Right ventricle myocardium superior (tissue), 1 donor: ENCODE data around the gene ZNF831. TPM values are rescaled to one million over a fixed set of nuclear protein-coding genes. Genes with fewer than 3 reads are reported as not detected.

Experiments
- ATAC-seq: fragments of 200-7000 bp; cut with Tn5 transposase; one replicate; pipeline ENCODE4 v1.9.1; 2020; ENCODE audit warnings: mild to moderate bottlenecking; ENCODE audit not compliant: poor library complexity
- DNase-seq: peaks from one replicate; pipeline ENCODE4 v3.0.0-alpha.2; 2020
- intact Hi-C: fragments of 100-400 bp; cut with DNase I; formaldehyde crosslinking; loops from one replicate; pipeline ENCODE4 v1.11.2; 2022
- total RNA-seq: library from RNA; stranded (reverse); fragmentation: NEBNext Ultra II Directional; extraction: Animal tissue kit (Norgen Biotek cat#: 25700); gene quantifications from one replicate; pipeline ENCODE4 v1.2.1, GENCODE V29; 2021
- donor health status: DM: no; HTN: yes; CAD: no; lungs with severe emphysema.

The ZNF831 gene
- total RNA-seq, 1 donor from 2014 or later: 0.08 TPM

DNA sequence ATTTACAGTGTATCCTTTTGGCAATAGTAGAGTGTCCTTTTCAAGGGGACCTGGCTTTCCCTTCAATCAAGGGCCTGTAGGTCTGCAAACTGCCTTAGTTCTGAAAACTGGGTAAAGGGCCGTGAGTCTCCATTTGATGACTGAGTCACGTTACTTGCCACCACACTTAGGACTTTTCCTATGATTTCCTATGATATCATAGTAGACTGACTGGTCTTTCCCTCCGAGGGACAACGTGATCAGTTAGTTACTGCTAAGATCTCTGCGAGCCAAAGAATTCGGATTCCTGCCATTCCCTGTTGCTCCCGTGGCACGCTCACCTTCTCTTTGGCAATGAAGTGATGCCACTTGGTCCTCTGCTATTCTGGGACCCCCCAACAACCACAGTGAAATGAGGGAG, 8.4 kb downstream of the ZNF831 start:
- DNase-seq (no peak), ATAC-seq (no peak)
- intact Hi-C loops: no loop called here

DNA sequence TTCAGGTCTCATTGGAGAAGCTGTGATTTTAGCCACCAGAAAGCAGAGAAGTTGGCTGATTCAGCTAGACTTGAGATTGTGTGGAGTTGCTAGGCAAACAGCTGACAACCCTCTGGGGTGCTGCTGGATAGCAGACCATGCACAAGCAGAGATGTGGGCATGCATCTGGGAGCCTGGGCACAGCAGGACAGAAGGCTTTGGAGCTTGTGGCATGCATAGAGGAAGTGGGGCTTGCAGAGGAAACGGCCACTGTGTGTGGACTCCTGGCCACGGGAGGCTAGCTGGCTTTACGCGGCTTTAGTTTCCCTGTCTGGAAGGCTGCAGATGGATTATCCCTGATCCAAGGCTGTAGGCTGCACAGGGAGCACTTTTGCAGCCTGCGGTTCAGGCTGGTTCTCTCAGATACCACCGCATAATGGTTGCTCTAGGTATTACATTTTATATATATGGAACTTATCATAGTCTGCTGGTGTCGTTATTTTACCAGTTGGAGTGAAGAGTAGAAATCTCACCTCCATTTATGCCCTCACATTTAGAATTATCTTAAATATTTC, 10.4 kb downstream of the ZNF831 start:
- ATAC-seq (no peak), DNase-seq (no peak)
- intact Hi-C loops: no loop called here

DNA sequence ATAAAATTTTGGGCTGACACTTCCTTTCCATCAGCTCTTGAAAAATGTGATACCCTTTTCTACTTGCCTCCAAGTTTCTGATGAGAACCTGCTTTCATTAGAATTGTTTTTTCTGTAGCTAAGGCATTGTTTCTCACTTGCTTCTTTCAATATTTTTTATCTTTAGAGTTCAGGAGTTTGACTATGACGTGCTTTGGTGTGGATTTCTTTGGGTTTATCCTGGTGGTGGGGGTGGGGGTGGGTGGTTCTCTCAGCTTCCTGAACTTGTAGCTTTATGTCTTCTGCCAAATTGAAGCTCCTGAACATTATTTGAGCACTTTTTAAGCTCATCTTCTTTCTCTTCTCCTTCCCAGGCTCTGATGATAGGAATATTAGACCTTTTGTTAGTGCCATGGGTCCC, 11.4 kb downstream of the ZNF831 start:
- intact Hi-C loops: no loop called here
- DNase-seq (no peak), ATAC-seq (no peak)

DNA sequence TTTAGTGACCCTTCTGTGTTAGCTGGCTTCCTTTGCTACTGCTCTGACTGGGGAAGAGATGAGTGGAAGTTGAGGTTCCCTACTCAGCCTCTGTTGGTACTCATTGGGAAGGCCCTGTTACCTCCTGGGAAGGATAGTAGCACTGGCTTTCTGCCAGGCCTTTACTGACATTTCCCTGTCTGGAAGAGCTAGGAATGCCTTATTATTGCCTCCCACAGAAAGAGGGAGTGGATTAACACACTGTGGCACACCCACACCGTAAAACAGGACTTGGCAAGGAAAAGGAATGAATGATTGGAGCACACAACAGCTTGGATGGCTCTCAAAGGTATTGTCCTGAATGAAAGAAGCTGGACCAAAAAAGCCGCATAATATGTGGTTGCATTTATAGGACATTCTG, 12.2 kb downstream of the ZNF831 start:
- intact Hi-C loops: no loop called here
- no peak for ATAC-seq
- DNase-seq: no peak

DNA sequence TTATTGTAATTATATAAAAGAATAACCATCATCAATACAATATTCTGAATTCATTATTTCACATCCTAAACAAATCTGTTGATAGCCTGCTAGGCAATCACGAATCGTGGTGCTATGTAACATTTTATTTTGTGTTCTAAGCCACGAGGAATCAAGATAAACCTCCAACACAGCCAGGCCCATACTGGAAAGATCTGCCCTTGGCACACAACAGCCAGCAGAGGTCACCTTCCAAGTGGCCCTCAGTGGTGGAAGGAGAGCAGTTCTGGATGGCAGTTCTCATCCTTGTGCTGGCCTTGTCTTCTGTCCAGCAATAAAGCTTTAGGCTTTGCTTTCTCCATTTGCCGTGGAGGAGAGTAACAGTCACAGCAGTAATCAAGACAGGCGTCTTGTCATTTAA, 13.2 kb downstream of the ZNF831 start:
- intact Hi-C loops: no loop called here

DNA sequence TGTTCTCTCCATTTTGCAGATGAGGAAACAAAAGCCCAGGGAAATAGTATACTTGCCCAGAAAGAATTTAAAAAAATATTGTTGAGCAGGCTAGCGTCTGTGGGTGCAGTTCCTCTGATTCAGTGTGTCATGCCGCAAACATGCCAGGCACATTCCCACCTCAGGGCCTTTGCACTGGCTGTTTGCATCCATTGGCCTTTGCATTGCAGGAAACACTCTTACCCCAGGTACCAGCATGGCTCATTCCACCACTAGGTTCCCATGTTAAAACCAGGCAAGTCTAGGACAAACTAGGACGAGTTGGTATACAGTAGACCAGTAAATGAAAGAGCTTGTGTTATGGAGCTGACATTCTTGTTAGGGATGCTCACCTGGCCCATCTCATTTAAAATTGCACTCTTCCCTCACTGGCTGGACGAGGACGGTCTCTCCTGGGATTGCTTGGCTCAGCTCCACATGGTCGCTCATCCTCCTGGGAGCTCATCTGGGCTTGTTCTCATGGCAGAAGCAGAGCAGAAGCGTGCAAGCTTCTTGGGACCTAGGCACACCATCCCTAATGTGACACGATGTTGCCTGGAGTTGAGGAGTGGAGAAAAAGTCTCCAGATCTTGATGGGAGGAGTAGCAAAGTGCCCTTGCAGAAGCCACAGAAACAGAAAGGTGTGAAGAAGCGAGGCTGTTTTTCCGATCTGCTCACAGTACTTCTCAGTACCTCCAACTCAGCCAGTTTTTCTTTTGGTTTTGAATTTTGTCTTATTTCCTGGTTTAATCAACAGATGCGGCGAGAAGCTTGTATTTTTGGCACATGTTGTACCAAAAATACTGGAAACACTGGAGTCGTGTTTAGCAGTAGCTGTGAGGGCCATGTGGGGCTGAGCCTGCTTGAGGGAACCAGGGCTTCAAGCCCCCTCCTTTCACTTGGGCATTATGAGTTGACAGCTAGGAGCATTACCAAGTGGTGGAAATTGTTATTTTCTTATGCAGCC, 13.9 kb downstream of the ZNF831 start:
- no peak for ATAC-seq
- DNase-seq: no peak
- intact Hi-C loops: no loop called here

More for the DNA sequence above, 13.2 kb downstream of the ZNF831 start:
- ATAC-seq (no peak), DNase-seq (no peak)

DNA sequence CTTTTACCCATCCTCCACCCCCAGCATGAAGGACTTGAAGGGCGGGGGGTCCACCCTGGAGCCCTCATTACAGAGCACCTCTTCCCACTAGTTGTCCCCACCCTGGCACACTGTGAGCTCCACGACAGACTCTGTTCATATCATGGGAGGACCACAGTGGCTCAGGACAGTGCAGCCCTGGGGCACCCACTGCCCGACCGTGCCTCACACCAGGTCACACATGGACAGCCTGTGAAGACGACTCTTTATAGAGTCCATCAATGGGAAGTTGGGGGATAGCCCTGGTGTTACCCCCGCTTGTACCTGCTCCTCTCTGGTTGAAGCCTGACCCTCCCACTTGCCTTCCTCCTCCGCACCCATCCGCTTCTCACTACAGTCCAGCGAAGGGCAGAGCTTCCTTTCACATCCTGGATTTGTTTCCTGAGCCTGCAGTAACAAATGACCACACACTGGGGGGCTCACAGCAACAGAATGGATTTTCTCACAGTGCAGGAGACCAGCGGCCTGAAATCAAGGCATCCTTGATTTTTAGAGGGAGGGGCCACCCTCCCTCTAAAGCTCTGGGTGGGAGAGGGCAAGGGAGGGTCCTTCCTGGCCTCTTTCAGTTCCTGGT, 15.5 kb downstream of the ZNF831 start:
- ATAC-seq (no peak), DNase-seq (no peak)
- intact Hi-C loops: no loop called here

DNA sequence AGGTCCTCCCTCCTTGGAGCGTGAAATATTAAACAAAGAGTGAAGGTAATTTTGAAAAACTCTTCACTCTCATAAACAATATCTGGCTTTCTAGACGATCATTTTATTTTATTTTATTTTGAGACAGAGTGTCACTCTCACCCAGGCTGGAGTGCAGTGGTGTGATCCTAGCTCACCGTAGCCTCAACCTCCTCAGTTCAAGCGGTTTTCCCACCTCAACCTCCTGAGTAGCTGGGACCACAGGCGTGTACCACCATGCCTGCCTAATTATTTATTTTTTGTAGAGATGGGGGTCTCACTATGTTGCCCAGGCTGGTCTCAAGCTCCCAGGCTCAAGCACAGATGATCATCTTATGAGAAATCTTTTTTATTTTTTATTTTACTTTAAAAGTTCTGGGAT, 16.4 kb downstream of the ZNF831 start:
- ATAC-seq: no peak

DNA sequence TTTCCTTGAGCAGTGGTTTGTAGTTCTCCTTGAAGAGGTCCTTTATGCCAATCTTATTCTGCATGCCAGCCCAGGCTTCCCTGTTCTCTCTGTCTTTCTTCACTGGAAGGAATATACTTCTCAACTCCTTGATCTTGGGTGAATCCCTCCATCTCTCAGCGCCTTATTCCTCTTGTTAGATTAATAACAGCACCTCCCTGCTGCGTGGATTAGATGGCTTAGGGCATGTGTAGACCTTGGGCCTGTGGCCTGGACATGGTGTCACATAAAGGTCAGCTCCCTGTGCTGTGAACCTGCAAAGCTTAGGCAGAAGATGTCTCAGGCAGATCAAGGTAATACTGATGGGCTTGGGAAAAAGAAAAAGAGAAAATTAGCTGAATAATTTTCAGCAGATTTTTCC, 18.3 kb downstream of the ZNF831 start:
- DNase-seq (no peak), ATAC-seq (no peak)
- intact Hi-C loops: no loop called here

More for the DNA sequence above, 16.4 kb downstream of the ZNF831 start:
- no peak for DNase-seq
- intact Hi-C loops: no loop called here

DNA sequence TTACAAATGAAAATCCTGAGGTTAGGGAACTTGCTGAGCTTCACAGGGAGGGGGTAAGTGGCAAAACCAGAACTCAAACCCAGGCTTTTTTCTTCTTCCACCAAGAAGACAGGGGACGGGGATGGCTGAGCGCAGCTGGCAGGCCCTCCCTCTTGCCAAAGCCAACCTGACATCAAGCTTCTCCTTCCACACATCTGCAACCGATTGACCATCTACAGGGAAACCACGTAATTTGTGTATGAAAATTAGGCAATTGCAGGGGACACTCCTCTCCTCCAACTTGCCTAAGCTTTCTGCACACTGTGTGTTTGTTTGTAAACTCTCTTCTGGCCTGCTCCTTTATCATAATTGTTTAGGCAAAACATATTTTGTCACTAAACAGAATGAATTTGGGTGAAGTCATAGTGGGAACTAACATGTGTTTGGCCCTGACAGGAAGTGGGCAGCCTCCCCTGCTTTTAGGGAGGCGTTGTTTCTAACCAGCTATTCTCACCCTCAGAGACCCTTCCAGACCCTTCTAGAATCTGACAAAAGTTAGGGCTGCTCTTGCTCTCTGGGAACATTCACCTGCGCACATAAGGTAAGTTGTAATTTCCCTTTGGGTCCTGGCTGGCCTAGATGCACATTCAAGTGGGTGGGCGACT, 18.9 kb downstream of the ZNF831 start:
- DNase-seq (no peak), ATAC-seq (no peak)
- intact Hi-C loops: no loop called here

DNA sequence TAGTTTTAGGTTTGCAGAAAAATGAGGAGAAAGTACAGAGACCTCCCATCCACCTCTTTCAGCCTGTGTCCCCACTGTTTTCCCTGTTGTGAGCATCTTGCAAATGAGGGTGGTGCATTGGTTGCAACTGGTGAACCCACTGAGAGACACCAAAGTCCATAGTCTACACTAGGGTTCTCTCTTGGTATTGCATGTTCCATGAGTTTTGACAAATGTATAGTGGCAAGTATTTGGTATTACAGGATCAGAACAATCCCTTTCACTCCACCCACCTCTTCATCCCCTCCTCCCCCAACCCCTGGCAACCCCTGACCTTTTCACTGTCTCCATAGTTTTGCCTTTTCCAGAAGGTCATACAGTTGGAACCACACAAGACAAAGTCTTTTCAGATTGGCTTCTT, 20.1 kb downstream of the ZNF831 start:
- intact Hi-C loops: no loop called here
- no peak for ATAC-seq
- DNase-seq: no peak

DNA sequence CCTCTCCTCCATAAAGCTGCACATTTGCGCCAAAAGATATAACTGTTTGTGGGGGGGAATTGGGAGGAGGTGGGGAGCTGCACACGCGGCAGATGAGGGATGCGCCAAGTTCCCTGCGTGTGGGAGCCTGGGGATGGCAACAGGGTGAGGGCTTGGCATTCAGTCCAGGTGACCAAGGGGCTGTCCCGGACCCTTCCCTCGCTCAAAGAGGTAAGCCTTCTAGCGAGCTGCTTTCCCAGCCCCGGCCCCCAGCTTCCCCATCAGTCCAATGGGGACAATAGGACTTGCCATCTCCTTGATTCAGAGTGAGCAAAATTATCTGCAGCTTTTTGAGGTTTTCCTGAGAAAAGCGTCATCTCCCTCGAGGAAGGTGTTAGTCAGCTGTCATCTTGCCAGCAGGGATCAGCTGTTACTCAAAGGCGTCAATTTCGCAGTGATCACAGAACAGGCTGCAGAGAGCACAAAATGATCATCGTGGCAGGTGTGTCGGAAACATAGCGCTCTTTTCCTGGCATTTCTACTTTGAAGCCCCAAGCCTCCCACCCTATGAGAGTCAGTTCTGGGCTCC, 21.3 kb downstream of the ZNF831 start:
- ATAC-seq (no peak), DNase-seq (no peak)
- intact Hi-C loops: no loop called here

DNA sequence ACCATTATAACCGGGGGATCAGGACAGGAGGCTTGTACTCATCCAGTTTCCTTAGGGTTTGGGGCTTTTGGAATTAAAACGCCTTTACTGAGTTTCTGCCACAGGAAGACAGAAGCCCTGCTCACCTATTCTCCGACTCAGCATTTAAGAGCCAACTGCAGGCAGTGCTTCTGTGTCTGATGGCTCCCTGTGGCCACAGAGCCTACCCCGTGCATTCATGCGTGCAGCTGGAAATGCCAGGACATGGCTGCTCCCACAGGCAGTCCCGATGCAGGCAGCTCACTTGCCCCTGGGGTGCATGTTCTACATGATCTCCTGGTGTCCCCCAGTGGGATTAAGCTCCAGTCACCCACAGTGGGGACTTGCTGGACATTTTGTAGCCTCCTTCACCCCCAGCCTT, 22.2 kb downstream of the ZNF831 start:
- intact Hi-C loops: no loop called here
- ATAC-seq: no peak

DNA sequence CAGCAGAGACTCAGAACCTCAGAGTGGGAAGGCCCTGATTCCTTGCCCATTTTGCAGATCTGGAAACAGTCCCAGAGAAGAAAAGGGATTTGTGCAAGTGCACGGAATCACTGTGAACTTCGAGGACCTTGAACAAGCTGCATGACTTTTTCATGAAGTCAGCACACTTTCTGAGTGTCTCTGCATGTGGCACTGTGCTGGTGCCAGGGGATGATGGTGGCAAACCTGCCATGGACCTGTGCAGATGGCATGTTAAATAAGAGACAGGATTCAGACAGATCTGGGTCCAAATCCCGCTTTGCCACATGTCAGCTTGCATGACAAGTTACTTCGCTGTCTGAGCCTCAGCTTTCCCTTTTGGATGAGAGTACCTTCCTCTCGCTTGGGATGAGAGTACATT, 26.8 kb downstream of the ZNF831 start:
- intact Hi-C loops: no loop called here
- ATAC-seq: no peak

More for the DNA sequence above, 22.2 kb downstream of the ZNF831 start:
- no peak for DNase-seq

DNA sequence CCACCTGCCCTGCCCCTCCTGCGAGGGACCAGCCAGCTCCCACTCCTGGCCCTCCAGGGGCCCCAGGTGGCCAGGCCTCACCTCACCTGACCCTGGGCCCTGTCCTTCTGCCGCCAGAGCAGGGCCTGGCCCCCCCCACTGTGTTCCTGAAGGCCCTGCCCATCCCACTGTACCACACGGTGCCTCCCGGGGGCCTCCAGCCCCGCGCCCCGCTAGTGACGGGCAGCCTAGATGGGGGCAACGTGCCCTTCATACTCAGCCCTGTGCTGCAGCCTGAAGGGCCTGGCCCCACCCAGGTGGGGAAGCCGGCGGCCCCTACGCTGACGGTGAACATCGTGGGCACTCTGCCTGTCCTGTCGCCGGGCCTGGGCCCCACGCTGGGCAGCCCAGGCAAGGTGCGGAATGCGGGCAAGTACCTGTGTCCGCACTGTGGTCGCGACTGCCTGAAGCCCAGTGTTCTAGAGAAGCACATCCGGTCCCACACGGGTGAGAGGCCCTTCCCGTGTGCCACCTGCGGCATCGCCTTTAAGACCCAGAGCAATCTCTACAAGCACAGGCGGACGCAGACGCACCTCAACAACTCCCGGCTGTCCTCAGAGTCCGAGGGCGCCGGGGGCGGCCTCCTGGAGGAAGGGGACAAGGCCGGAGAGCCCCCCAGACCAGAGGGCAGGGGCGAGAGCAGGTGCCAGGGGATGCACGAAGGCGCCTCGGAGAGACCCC, 27.6 kb downstream of the ZNF831 start:
- DNase-seq (no peak), ATAC-seq (no peak)
- intact Hi-C loops: no loop called here

More for the DNA sequence above, 26.8 kb downstream of the ZNF831 start:
- no peak for DNase-seq

DNA sequence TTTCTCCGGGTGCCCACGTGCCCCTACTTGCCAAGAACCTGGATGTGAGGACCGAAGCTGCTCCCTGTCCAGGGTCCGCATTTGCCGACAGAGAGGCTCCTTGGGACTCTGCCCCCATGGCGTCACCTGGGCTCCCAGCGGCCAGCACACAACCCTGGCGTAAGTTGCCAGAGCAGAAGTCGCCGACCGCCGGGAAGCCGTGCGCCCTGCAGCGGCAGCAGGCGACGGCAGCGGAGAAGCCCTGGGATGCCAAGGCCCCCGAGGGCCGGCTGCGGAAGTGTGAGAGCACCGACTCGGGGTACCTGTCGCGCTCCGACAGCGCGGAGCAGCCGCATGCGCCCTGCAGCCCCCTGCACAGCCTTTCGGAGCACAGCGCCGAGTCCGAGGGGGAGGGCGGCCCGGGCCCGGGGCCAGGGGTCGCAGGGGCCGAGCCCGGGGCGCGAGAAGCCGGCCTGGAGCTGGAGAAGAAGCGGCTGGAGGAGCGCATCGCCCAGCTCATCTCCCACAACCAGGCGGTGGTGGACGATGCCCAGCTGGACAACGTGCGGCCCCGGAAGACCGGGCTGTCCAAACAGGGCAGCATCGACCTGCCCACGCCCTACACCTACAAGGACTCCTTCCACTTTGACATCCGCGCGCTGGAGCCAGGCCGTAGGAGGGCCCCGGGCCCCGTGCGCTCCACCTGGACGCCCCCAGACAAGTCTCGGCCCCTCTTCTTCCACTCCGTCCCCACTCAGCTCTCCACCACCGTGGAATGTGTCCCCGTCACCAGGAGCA, 28.3 kb downstream of the ZNF831 start:
- DNase-seq (no peak), ATAC-seq (no peak)
- intact Hi-C loops: no loop called here

DNA sequence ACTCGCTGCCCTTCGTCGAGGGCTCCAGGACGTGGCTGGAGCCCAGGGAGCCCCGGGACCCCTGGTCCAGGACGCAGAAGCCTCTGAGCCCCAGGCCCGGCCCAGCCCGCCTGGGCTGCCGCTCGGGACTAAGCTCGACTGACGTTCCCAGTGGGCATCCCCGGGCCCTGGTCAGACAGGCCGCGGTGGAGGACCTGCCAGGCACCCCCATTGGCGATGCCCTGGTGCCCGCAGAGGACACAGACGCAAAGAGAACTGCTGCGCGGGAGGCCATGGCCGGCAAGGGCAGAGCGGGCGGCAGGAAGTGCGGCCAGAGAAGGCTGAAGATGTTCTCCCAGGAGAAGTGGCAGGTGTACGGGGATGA, 28.9 kb downstream of the ZNF831 start:
- ATAC-seq (no peak), DNase-seq (no peak)
- intact Hi-C loops: no loop called here

DNA sequence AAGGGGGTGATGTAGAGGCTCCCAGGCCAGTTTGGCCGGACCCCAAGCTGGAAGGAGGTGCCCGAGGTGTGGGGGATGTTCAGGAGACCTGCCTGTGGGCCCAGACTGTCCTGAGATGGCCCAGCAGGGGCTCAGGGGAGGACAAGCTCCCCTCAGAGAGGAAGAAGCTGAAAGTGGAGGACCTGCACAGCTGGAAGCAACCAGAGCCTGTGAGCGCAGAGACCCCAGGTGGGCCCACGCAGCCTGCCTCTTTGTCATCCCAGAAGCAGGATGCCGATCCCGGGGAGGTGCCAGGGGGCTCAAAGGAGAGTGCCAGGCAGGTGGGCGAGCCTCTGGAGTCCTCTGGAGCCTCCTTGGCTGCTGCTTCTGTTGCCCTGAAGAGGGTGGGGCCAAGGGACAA, 29.7 kb downstream of the ZNF831 start:
- ATAC-seq (no peak), DNase-seq (no peak)
- intact Hi-C loops: no loop called here
